Bronchial smooth muscle cell (primary cell): ENCODE results near the gene GCH1. TPM values are rescaled to one million over a fixed set of nuclear protein-coding genes. Genes with fewer than 3 reads are reported as not detected.

ENCODE experiments used
- total RNA-seq: library from RNA; depleted of rRNA; stranded (reverse); fragments of >200 nt; gene quantifications from 2 replicates; pipeline ENCODE4 v1.2.1, GENCODE V29; 2014

Gene GCH1
- 1.1 and 2.3 TPM in 2 replicates for total RNA-seq

GRCh38 chr14:54902521-54903420, at the start of gene GCH1:
Gene GCH1, minus strand, starts transcription at chr14:54902826. Its CDS starts 163 bp downstream, at chr14:54902663.

Other genes with a start within 250 kb of the GCH1 start
- gene WDHD1, start 124.3 kb upstream of the GCH1 start, total RNA-seq, result 7.8 and 9.6 TPM in 2 replicates
- 10.9 and 12.2 TPM in 2 replicates for gene SOCS4, start 124.4 kb upstream of the GCH1 start, total RNA-seq
- gene MAPK1IP1L, start 148.8 kb upstream of the GCH1 start, total RNA-seq, result 4.7 and 8.5 TPM in 2 replicates
- 302 and 682 TPM in 2 replicates for gene LGALS3, start 226.4 kb upstream of the GCH1 start, total RNA-seq